ENCODE results near the gene THBS2. TPM values are rescaled to one million over a fixed set of nuclear protein-coding genes. Genes with fewer than 3 reads are reported as not detected.

The THBS2 gene
- total and polyA plus RNA-seq, 8 donors: 4.8 to 126 (median 6.9) TPM

GRCh38 chr6:169168706-169169105 is 84.9 kb downstream of the THBS2 start:
- ATAC-seq (no peak), DNase-seq (no peak)
- Histone ChIP-seq H3K4me1 (peaks cover 0 to 2% of the 10 kb centered on the region in 2 donors), H3K36me3 (no peaks in the 10 kb centered on the region), H3K9me3 (no peaks in the 10 kb centered on the region), H3K27ac (no peak overlapping the region), H3K4me3 (no peak overlapping the region), H3K27me3 (no peaks in the 10 kb centered on the region)
- intact Hi-C loops (cut with DNase I): no loop called here
- no peak for TF ChIP-seq CTCF (IDR thresholded peaks at IDR 0.05)

GRCh38 chr6:169168302-169168630 is 85.4 kb downstream of the THBS2 start:
- no peak overlapping the region for H3K4me3 ChIP-seq
- intact Hi-C loops (cut with DNase I): no loop called here
- ATAC-seq (no peak), DNase-seq (no peak)
- no peaks in the 10 kb centered on the region for H3K9me3 ChIP-seq
- H3K4me1 ChIP-seq: peaks cover 0 to 2% of the 10 kb centered on the region in 2 donors
- H3K27me3 ChIP-seq: no peaks in the 10 kb centered on the region
- no peak for TF ChIP-seq CTCF (IDR thresholded peaks at IDR 0.05)
- H3K36me3 ChIP-seq: no peaks in the 10 kb centered on the region
- H3K27ac ChIP-seq: no peak overlapping the region

- ATAC-seq (peak; percentile 39), DNase-seq (peak in 1 of 4 donors; percentile 58)
- H3K27ac ChIP-seq: peak overlapping the region in 1 of 2 donors; percentile 62
- peaks cover 0 to 2% of the 10 kb centered on the region in 2 donors for H3K4me1 ChIP-seq
- H3K4me3 ChIP-seq: no peak overlapping the region
- no peaks in the 10 kb centered on the region for H3K27me3 ChIP-seq
- intact Hi-C loops (cut with DNase I): no loop called here
- H3K36me3 ChIP-seq: no peaks in the 10 kb centered on the region
- TF ChIP-seq CTCF (IDR thresholded peaks at IDR 0.05): no peak
- no peaks in the 10 kb centered on the region for H3K9me3 ChIP-seq
Observed at GRCh38 chr6:169167581-169168301, 85.9 kb downstream of the THBS2 start.

GRCh38 chr6:169166896-169167580 is 86.6 kb downstream of the THBS2 start:
- intact Hi-C loops (cut with DNase I): no loop called here
- DNase-seq (peak in 1 of 4 donors; percentile 60), ATAC-seq (no peak)
- H3K36me3 ChIP-seq: no peaks in the 10 kb centered on the region
- no peaks in the 10 kb centered on the region for H3K27me3 ChIP-seq
- H3K4me3 ChIP-seq: no peak overlapping the region
- peaks cover 0 to 2% of the 10 kb centered on the region in 2 donors for H3K4me1 ChIP-seq
- H3K9me3 ChIP-seq: no peaks in the 10 kb centered on the region
- no peak for TF ChIP-seq CTCF (IDR thresholded peaks at IDR 0.05)
- H3K27ac ChIP-seq: no peak overlapping the region

Data from left lung (tissue), 10 donors.